Mesenchymal stem cell (in vitro differentiated cells and primary cell): ENCODE measurements around the gene TFF2.

ENCODE experiments used
- DNase-seq: peaks from one replicate; pipeline ENCODE4 v3.0.0-alpha.2; 2013
- H2AFZ ChIP-seq: one replicate; pipeline ENCODE4 v1.6.1; 2013; ENCODE audit warnings: low read depth, mild to moderate bottlenecking, control low read depth, inconsistent platforms, low read length, moderate library complexity
- H2AK5ac ChIP-seq: 2 replicates; pipeline ENCODE4 v1.6.1; 2013; ENCODE audit warnings: low read length, moderate library complexity, mild to moderate bottlenecking, inconsistent platforms; ENCODE audit not compliant: severe bottlenecking
- H2BK120ac ChIP-seq: one replicate; pipeline ENCODE4 v1.6.1; 2013; ENCODE audit warnings: low read depth, mild to moderate bottlenecking, inconsistent platforms, low read length, moderate library complexity
- H2BK12ac ChIP-seq, 2 experiments: one replicate each; pipeline ENCODE4 v1.6.1; 2013; ENCODE audit warnings: inconsistent platforms in 2 of 2, low read length in 2 of 2, mild to moderate bottlenecking in 2 of 2, moderate library complexity in 2 of 2, control low read depth in 1 of 2
- H2BK15ac ChIP-seq: one replicate; pipeline ENCODE4 v1.6.1; 2013; ENCODE audit warnings: mild to moderate bottlenecking, low read depth, inconsistent platforms; ENCODE audit not compliant: poor library complexity, severe bottlenecking
- H2BK5ac ChIP-seq: 2 replicates; pipeline ENCODE4 v1.6.1; 2013; ENCODE audit warnings: low read depth, mild to moderate bottlenecking, low read length, control low read depth, inconsistent platforms; ENCODE audit not compliant: poor library complexity, severe bottlenecking
- H3K14ac ChIP-seq, 2 experiments: one replicate each; pipeline ENCODE4 v1.6.1; 2013; ENCODE audit warnings: inconsistent platforms in 2 of 2, low read length in 2 of 2, control low read depth in 1 of 2, mild to moderate bottlenecking in 1 of 2, moderate library complexity in 1 of 2
- H3K18ac ChIP-seq, 2 experiments: one replicate each; pipeline ENCODE4 v1.6.1; 2013; ENCODE audit warnings: inconsistent platforms in 2 of 2, low read length in 2 of 2, control low read depth in 1 of 2, low read depth in 1 of 2, mild to moderate bottlenecking in 1 of 2
- H3K23ac ChIP-seq, 2 experiments: one replicate each; pipeline ENCODE4 v1.6.1; 2013; ENCODE audit warnings: inconsistent platforms in 2 of 2, low read length in 2 of 2, mild to moderate bottlenecking in 2 of 2, moderate library complexity in 2 of 2, control low read depth in 1 of 2
- H3K27ac ChIP-seq: 2 replicates; pipeline ENCODE4 v1.5.1; 2013; ENCODE audit warnings: mild to moderate bottlenecking, moderate library complexity, low read length, control low read depth, inconsistent platforms; ENCODE audit not compliant: poor library complexity, severe bottlenecking
- H3K27me3 ChIP-seq, 2 experiments: 2 replicates each; pipeline versions ENCODE4 v1.6.1 to v1.7.0; 2013; ENCODE audit warnings: low read length in 2 of 2, mild to moderate bottlenecking in 2 of 2, moderate library complexity in 2 of 2, control low read depth in 1 of 2, inconsistent platforms in 1 of 2; ENCODE audit not compliant: control insufficient read depth in 1 of 2, insufficient read depth in 1 of 2
- H3K36me3 ChIP-seq, 2 experiments: 2 replicates each; pipeline versions ENCODE4 v1.6.1 to v1.7.0; 2013; ENCODE audit warnings: low read length in 2 of 2, control low read depth in 1 of 2, inconsistent platforms in 1 of 2, low read depth in 1 of 2, mild to moderate bottlenecking in 1 of 2; ENCODE audit not compliant: insufficient read depth in 2 of 2, control insufficient read depth in 1 of 2
- H3K4ac ChIP-seq, 2 experiments: one replicate each; pipeline ENCODE4 v1.6.1; 2013; ENCODE audit warnings: inconsistent platforms in 2 of 2, low read length in 2 of 2, mild to moderate bottlenecking in 2 of 2, moderate library complexity in 2 of 2, control low read depth in 1 of 2, low read depth in 1 of 2
- H3K4me1 ChIP-seq: 2 replicates; pipeline ENCODE4 v1.6.1; 2013; ENCODE audit warnings: low read depth, low read length, control low read depth; ENCODE audit not compliant: control insufficient read depth, insufficient read depth
- H3K4me2 ChIP-seq: 2 replicates; pipeline ENCODE4 v1.6.1; 2013; ENCODE audit warnings: low read length, mild to moderate bottlenecking, inconsistent platforms; ENCODE audit not compliant: poor library complexity, severe bottlenecking
- H3K4me3 ChIP-seq, 2 experiments: 2 replicates each; pipeline versions ENCODE4 v1.5.1 to v1.7.0; 2013; ENCODE audit warnings: low read length in 2 of 2, mild to moderate bottlenecking in 2 of 2, control low read depth in 1 of 2, low read depth in 1 of 2; ENCODE audit not compliant: insufficient read depth in 1 of 2
- H3K79me1 ChIP-seq: replicated peaks from 2 replicates; pipeline ENCODE4 v1.6.1; 2013; ENCODE audit warnings: mild to moderate bottlenecking, control low read depth, low read length, inconsistent platforms; ENCODE audit not compliant: poor library complexity, severe bottlenecking
- H3K9ac ChIP-seq: 2 replicates; pipeline ENCODE4 v1.7.0; 2013; ENCODE audit warnings: mild to moderate bottlenecking, low read length, moderate library complexity
- H3K9me3 ChIP-seq: 2 replicates; pipeline ENCODE4 v1.7.0; 2013; ENCODE audit warnings: mild to moderate bottlenecking, low read length; ENCODE audit not compliant: control insufficient read depth
- H4K8ac ChIP-seq: one replicate; pipeline ENCODE4 v1.6.1; 2013; ENCODE audit warnings: inconsistent platforms, mild to moderate bottlenecking, low read length, moderate library complexity
- H4K91ac ChIP-seq: one replicate; pipeline ENCODE4 v1.6.1; 2013; ENCODE audit warnings: mild to moderate bottlenecking, low read length, inconsistent platforms
- WGBS: methylation state at CpG from one replicate; pipeline ENCODE4 v1.1.7; 2013; ENCODE audit warnings: mixed read lengths; 5-methylcytosine and 5-hydroxymethylcytosine counted together

The TFF2 gene

DNA sequence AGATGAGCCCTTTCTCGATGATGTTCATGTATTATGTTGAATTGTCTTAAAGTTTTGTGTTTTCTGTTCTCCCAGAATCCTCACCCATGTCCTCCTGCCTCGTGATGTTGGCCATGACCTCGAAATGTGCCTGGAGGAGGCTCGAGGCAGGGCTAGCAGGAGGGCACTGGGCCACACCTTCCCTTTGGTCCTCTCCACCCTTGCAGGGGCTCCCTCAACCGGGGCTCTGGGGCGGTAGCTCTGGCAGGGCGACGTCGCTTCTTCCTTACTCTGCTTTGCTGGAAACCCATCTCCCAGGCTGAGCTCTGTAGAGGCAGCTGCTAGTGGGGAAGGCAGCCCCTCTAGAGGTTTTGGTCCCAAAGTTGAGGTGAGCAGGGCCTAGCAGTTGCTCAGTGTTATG lies 49.8 kb downstream of the TFF2 start:
- no peak overlapping the region for H4K8ac ChIP-seq
- H3K4ac ChIP-seq: no peak overlapping the region
- H3K18ac ChIP-seq: no peak overlapping the region
- no peaks in the 10 kb centered on the region for H3K9me3 ChIP-seq
- H2AK5ac ChIP-seq: no peak overlapping the region
- H2BK5ac ChIP-seq: no peak overlapping the region
- no peak overlapping the region for H3K9ac ChIP-seq
- no peak for DNase-seq
- no peak overlapping the region for H2BK120ac ChIP-seq
- no peak overlapping the region for H3K4me3 ChIP-seq
- peaks cover 68 to 80% of the 10 kb centered on the region in 2 experiments for H3K27me3 ChIP-seq
- H3K4me1 ChIP-seq: peaks cover 5% of the 10 kb centered on the region
- no peaks in the 10 kb centered on the region for H3K36me3 ChIP-seq
- no peak overlapping the region for H3K23ac ChIP-seq
- H2AFZ ChIP-seq: no peak overlapping the region
- no peak overlapping the region for H3K14ac ChIP-seq
- no peak overlapping the region for H2BK12ac ChIP-seq
- 86% methylated on average over 9 of the region's 9 CpGs for WGBS
- no peak overlapping the region for H2BK15ac ChIP-seq
- no peak overlapping the region for H3K4me2 ChIP-seq
- no peaks in the 10 kb centered on the region for H3K79me1 ChIP-seq
- no peak overlapping the region for H4K91ac ChIP-seq
- H3K27ac ChIP-seq: no peak overlapping the region

DNA sequence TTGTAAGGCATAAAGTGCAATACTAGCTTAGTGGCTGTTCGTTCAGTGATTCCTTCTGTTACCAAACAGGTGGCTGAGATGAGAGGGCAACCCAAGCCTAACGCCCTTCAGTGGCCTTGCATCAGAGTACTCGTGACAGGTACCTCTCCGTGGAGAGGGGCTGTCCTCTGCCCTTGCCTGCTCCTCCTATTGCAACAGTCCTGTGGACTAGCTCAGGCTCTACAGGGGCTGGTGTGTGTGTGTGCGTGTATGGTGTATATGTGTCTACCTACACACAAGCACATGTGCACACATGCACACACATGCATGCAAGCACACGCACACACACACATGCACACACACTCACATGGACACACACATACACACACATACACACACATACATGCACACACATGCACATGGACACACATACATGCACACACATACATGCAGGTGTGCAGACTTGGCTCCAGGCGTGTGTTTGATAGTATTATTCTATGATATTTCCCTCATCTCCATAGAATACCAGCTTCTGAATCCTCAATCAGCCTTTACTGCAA lies 50.7 kb downstream of the TFF2 start:
- Histone ChIP-seq H3K4ac (no peak overlapping the region), H4K91ac (no peak overlapping the region), H3K79me1 (no peaks in the 10 kb centered on the region), H4K8ac (no peak overlapping the region), H2BK5ac (no peak overlapping the region), H3K18ac (no peak overlapping the region), H2BK120ac (no peak overlapping the region), H3K14ac (peak overlapping the region in 1 of 2 experiments; percentile 19), H3K9ac (no peak overlapping the region), H2AK5ac (no peak overlapping the region), H3K4me1 (peaks cover 5% of the 10 kb centered on the region), H3K27me3 (peaks cover 68 to 83% of the 10 kb centered on the region in 2 experiments), H2BK12ac (no peak overlapping the region), H3K4me3 (no peak overlapping the region), H3K27ac (no peak overlapping the region), H3K36me3 (no peaks in the 10 kb centered on the region), H2BK15ac (no peak overlapping the region), H3K23ac (no peak overlapping the region), H2AFZ (no peak overlapping the region), H3K4me2 (no peak overlapping the region), H3K9me3 (no peaks in the 10 kb centered on the region)
- DNase-seq: no peak
- WGBS: 87% methylated on average over 5 of the region's 7 CpGs

DNA sequence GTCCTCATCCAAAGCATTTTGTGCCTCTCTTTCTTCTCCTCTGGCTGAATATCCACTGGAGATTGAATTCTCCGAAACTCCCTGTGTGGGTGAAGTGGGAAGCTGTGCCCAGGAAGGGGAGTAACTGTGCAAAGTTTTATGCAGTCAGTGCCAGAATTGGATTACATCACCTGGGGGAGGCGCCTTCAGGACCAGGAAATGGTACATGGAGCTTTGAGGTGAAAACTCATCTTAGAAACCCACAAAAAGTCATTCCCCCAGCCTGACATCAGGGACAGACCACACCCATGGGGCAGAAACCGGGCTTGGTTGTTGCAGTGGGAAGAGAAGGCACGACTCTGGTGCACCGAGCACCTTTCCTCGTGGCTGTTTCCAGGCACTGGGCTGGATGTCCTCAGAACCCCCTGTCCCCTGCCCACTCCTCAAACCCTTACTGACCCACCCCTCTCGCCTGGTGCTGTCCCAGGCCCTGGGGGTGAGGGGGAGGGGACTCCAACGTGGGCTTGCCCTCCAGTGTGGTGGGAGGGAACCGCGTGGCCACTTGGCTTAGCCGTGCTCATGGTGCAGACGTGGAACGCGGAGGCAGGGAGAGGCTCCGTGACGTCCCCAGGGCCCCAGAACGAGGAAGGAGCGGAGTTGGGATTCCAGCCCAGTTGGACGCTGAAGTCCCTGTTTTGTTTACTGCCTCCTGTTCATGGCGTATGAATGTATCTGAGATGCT lies 51.3 kb downstream of the TFF2 start:
- Histone ChIP-seq H2BK5ac (no peak overlapping the region), H4K8ac (no peak overlapping the region), H2BK15ac (no peak overlapping the region), H2BK120ac (no peak overlapping the region), H3K27me3 (peaks cover 63 to 77% of the 10 kb centered on the region in 2 experiments), H2AK5ac (no peak overlapping the region), H3K4me3 (no peak overlapping the region), H4K91ac (no peak overlapping the region), H3K36me3 (no peaks in the 10 kb centered on the region), H3K9me3 (no peaks in the 10 kb centered on the region), H3K27ac (no peak overlapping the region), H3K4me1 (peaks cover 6% of the 10 kb centered on the region), H2BK12ac (no peak overlapping the region), H3K4me2 (no peak overlapping the region), H3K9ac (no peak overlapping the region), H3K23ac (no peak overlapping the region), H2AFZ (no peak overlapping the region), H3K4ac (no peak overlapping the region), H3K79me1 (no peaks in the 10 kb centered on the region), H3K14ac (no peak overlapping the region), H3K18ac (no peak overlapping the region)
- no peak for DNase-seq
- 86% methylated on average over 16 of the region's 20 CpGs for WGBS

DNA sequence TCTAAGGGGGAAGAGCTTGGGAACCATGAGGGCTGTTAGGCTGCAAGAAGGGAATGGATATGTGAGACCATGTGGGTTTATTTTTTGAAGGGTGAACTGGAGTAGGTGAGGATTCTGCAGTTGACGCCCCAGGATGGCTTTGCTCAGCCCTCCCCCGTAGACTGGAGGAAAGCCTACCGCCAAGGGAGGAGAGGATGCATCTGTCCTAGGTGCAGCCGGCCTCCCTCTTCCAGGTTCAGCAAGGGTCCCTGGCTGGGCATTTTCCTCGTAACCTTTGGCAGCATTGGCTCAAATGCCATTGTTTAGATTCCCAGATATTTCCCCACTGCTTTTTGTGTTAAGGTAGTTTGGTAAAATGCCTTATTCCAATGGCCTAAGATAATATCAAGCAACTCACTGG lies 52.1 kb downstream of the TFF2 start:
- Histone ChIP-seq H4K8ac (no peak overlapping the region), H2AK5ac (no peak overlapping the region), H3K9me3 (no peaks in the 10 kb centered on the region), H4K91ac (no peak overlapping the region), H3K79me1 (no peaks in the 10 kb centered on the region), H3K18ac (no peak overlapping the region), H3K27me3 (peaks cover 62 to 68% of the 10 kb centered on the region in 2 experiments), H3K4me3 (no peak overlapping the region), H3K23ac (no peak overlapping the region), H2BK12ac (no peak overlapping the region), H3K9ac (no peak overlapping the region), H2BK5ac (no peak overlapping the region), H3K4ac (no peak overlapping the region), H3K4me1 (peaks cover 6% of the 10 kb centered on the region), H3K4me2 (no peak overlapping the region), H3K27ac (no peak overlapping the region), H3K36me3 (no peaks in the 10 kb centered on the region), H2BK120ac (no peak overlapping the region), H2BK15ac (no peak overlapping the region), H3K14ac (no peak overlapping the region), H2AFZ (no peak overlapping the region)
- no peak for DNase-seq
- WGBS: 80% methylated on average over 4 of the region's 5 CpGs
